OCI-LY7 (cell line): ENCODE data around the gene CHTF8. TPM values are rescaled to one million over a fixed set of nuclear protein-coding genes. Genes with fewer than 3 reads are reported as not detected.

Experiments
- BruUV-seq: library from RNA; stranded (reverse); fragments of 400-500 nt; replicated peaks from 2 replicates; lab custom pipeline; 2021; lab: Mats Ljungman, UMichigan
- CTCF ChIA-PET: fragments of 300-600 bp; sonication (Branson Sonifier 250); formaldehyde crosslinking; loops from one replicate; lab custom pipeline; 2022; ENCODE audit warnings: antibody characterized with exemption; ENCODE audit not compliant: unreplicated experiment; lab: Charles Lee
- POLR2A ChIA-PET: fragments of 300-600 bp; sonication (Branson Sonifier 250); formaldehyde crosslinking; loops from one replicate; lab custom pipeline; 2022; ENCODE audit warnings: antibody characterized with exemption; lab: Charles Lee
- DNase-seq: peaks from one replicate; pipeline ENCODE4 v3.0.0-alpha.2; 2015; ENCODE audit warnings: low spot score
- H2AFZ ChIP-seq: fragments of 200-600 bp; sonication (generic), shearing (Covaris generic); 2 replicates; pipeline ENCODE4 v1.6.1; 2014; ENCODE audit warnings: mild to moderate bottlenecking, antibody characterized with exemption, low read length, moderate library complexity
- H3K27ac ChIP-seq: fragments of 200-600 bp; sonication (generic); 2 replicates; pipeline ENCODE4 v1.5.1; 2014; ENCODE audit warnings: mixed run types, low read depth, mild to moderate bottlenecking, moderate library complexity, low read length, inconsistent platforms; ENCODE audit not compliant: poor library complexity, severe bottlenecking
- H3K36me3 ChIP-seq: fragments of 200-600 bp; sonication (generic); 2 replicates; pipeline ENCODE4 v1.6.1; 2014; ENCODE audit warnings: mild to moderate bottlenecking, antibody characterized with exemption, low read length, moderate library complexity, mixed read lengths; ENCODE audit not compliant: insufficient read depth
- H3K4me1 ChIP-seq: fragments of 200-600 bp; sonication (generic); 2 replicates; pipeline ENCODE4 v1.5.1; 2014; ENCODE audit warnings: mild to moderate bottlenecking, low read length; ENCODE audit not compliant: insufficient read depth, poor library complexity, severe bottlenecking
- H3K4me2 ChIP-seq: fragments of 200-600 bp; sonication (generic); 2 replicates; pipeline ENCODE4 v1.6.1; 2014; ENCODE audit warnings: mild to moderate bottlenecking, low read length
- H3K4me3 ChIP-seq: fragments of 200-600 bp; sonication (generic); 2 replicates; pipeline ENCODE4 v1.5.1; 2014; ENCODE audit warnings: mild to moderate bottlenecking, low read depth, low read length; ENCODE audit not compliant: poor library complexity, severe bottlenecking
- H3K79me2 ChIP-seq: fragments of 200-600 bp; sonication (generic); 2 replicates; pipeline ENCODE4 v1.6.1; 2016; ENCODE audit warnings: low read depth, mild to moderate bottlenecking, low read length, moderate library complexity, mixed read lengths; ENCODE audit not compliant: insufficient read depth
- H3K9me2 ChIP-seq: fragments of 200-600 bp; sonication (generic); 2 replicates; pipeline ENCODE4 v1.6.1; 2016; ENCODE audit warnings: mild to moderate bottlenecking, low read length, mixed read lengths; ENCODE audit not compliant: insufficient read depth
- H3K9me3 ChIP-seq: fragments of 200-600 bp; sonication (generic); 2 replicates; pipeline ENCODE4 v1.6.1; 2014; ENCODE audit warnings: mild to moderate bottlenecking, mixed run types, low read length, mixed read lengths
- H4K20me1 ChIP-seq: fragments of 200-600 bp; sonication (generic); 2 replicates; pipeline ENCODE4 v1.6.1; 2014; ENCODE audit warnings: mild to moderate bottlenecking, antibody characterized with exemption, low read length, moderate library complexity, mixed read lengths; ENCODE audit not compliant: insufficient read depth
- EZH2phosphoT487 ChIP-seq: fragments of 200-600 bp; sonication (generic); IDR thresholded peaks from 2 replicates; pipeline ENCODE4 v1.6.1; 2018; ENCODE audit warnings: low read depth, borderline replicate concordance, mild to moderate bottlenecking, mixed run types, antibody characterized with exemption, low read length, moderate library complexity, mixed read lengths
- intact Hi-C: fragments of 100-400 bp; cut with micrococcal nuclease; formaldehyde crosslinking; loops from one replicate; pipeline ENCODE4 v1.10.0; 2022; ENCODE audit not compliant: unreplicated experiment
- total RNA-seq, 2 experiments: library from RNA; depleted of rRNA in 1 of 2; stranded (reverse); fragments of >200 nt in 1 of 2; shearing (Covaris generic) in 1 of 2; gene quantifications; 2 replicates each; pipeline ENCODE4 v1.2.3, GENCODE V29; 2014 to 2022
- TF ChIP-seq, protein P1 (sequence below): fragments of 200-600 bp; sonication (generic); conservative IDR thresholded peaks from 2 replicates; pipeline ENCODE4 v1.5.1; 2014; ENCODE audit warnings: mild to moderate bottlenecking, antibody characterized with exemption, low read length, moderate library complexity, mixed read lengths

CHTF8 gene
- total RNA-seq, 2 experiments from 2014 or later: 58.8 to 151 TPM

DNA sequence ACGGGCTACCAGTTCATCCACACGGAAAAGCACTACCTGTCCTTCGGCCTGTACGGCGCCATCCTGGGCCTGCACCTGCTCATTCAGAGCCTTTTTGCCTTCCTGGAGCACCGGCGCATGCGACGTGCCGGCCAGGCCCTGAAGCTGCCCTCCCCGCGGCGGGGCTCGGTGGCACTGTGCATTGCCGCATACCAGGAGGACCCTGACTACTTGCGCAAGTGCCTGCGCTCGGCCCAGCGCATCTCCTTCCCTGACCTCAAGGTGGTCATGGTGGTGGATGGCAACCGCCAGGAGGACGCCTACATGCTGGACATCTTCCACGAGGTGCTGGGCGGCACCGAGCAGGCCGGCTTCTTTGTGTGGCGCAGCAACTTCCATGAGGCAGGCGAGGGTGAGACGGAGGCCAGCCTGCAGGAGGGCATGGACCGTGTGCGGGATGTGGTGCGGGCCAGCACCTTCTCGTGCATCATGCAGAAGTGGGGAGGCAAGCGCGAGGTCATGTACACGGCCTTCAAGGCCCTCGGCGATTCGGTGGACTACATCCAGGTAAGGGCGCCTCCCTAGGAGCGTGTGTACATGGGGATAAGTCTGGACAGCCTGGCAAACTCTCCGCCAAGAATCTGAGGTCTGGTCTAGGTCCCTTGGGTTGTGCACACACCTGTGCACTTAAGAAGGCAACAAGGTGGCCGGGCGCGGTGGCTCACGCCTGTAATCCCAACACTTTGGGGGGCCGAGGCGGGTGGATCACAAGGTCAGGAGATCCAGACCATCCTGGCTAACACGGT lies 22.7 kb downstream of the CHTF8 start:
- TF ChIP-seq, protein P1, sequence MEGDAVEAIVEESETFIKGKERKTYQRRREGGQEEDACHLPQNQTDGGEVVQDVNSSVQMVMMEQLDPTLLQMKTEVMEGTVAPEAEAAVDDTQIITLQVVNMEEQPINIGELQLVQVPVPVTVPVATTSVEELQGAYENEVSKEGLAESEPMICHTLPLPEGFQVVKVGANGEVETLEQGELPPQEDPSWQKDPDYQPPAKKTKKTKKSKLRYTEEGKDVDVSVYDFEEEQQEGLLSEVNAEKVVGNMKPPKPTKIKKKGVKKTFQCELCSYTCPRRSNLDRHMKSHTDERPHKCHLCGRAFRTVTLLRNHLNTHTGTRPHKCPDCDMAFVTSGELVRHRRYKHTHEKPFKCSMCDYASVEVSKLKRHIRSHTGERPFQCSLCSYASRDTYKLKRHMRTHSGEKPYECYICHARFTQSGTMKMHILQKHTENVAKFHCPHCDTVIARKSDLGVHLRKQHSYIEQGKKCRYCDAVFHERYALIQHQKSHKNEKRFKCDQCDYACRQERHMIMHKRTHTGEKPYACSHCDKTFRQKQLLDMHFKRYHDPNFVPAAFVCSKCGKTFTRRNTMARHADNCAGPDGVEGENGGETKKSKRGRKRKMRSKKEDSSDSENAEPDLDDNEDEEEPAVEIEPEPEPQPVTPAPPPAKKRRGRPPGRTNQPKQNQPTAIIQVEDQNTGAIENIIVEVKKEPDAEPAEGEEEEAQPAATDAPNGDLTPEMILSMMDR: no peak
- no peak for TF ChIP-seq EZH2phosphoT487
- Histone ChIP-seq H3K27ac (no peak overlapping the region), H3K4me3 (no peak overlapping the region), H3K79me2 (no peaks in the 10 kb centered on the region), H3K9me3 (no peaks in the 10 kb centered on the region), H2AFZ (no peak overlapping the region), H3K4me1 (no peaks in the 10 kb centered on the region), H3K4me2 (no peak overlapping the region), H3K36me3 (no peaks in the 10 kb centered on the region), H4K20me1 (no peaks in the 10 kb centered on the region), H3K9me2 (no peaks in the 10 kb centered on the region)
- CTCF ChIA-PET: no interaction called here
- POLR2A ChIA-PET: no interaction called here
- BruUV-seq: no TSS peak
- no peak for DNase-seq
- intact Hi-C loops: no loop called here

DNA sequence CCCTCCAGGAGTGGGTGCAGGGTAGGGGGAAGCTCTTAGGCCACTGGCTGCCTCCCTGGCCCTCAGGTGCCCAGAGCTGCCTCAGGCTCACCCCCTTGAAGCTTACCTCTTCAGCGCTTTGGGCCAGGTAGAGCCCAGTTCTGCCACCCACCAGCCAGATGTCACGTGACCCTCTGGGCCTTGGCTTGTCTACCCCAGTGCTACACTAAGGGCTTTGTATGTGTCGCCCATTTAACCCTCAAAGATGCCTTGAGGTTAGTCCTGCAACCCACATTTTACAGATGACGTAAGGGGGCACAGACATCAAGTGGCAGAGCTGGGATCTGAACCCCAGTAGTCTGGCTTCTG lies 23.5 kb downstream of the CHTF8 start:
- H3K4me2 ChIP-seq: no peak overlapping the region
- no peak for DNase-seq
- H3K36me3 ChIP-seq: no peaks in the 10 kb centered on the region
- H3K4me1 ChIP-seq: no peaks in the 10 kb centered on the region
- no peak overlapping the region for H3K4me3 ChIP-seq
- H3K9me2 ChIP-seq: no peaks in the 10 kb centered on the region
- POLR2A ChIA-PET: no interaction called here
- CTCF ChIA-PET: no interaction called here
- no peaks in the 10 kb centered on the region for H3K9me3 ChIP-seq
- TF ChIP-seq EZH2phosphoT487: no peak
- TF ChIP-seq, protein P1: no peak
- intact Hi-C loops: no loop called here
- H2AFZ ChIP-seq: no peak overlapping the region
- no TSS peak for BruUV-seq
- H3K27ac ChIP-seq: no peak overlapping the region
- H3K79me2 ChIP-seq: no peaks in the 10 kb centered on the region
- H4K20me1 ChIP-seq: no peaks in the 10 kb centered on the region

DNA sequence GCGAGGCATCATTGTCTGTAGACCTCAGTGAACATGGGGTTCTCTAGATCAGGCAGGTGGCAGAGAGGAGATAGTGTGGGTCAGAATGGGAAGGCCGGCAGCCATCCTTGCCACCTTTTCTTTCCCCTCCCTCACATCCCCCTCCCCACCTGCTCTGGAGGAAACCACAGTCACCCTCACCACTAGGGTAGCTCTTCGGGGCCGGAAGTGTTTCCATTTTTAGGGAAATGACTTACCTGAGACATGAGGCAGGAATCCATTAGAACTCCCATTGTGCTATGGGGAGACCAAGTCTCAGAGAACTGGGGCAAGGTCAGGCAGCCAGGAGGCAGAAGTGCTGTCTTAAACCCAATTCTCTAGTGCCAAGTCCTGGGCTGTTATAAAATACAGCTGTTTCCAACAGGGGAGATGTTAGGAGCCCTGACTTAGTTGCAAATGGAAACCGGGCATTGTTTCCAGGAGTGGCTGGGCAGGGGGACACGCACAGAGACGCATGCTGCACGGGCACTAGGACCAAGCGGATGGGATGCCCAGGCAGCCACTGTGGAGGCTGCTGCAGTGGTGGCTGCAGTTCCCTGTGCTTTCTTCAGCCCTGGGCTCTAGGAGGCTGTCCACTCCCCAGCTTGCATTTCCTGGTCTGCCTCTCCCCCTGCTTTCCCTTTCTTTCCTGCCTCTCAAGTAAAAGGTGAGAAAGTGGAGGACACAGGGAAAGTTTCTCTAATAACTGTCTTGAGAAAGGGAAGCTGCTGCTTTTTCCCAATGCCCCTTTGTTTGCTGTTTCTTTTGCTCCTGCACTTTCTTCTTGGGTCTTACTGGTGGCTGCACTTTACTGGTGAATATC lies 24.1 kb downstream of the CHTF8 start:
- no peaks in the 10 kb centered on the region for H3K9me2 ChIP-seq
- no peaks in the 10 kb centered on the region for H3K79me2 ChIP-seq
- H2AFZ ChIP-seq: no peak overlapping the region
- no TSS peak for BruUV-seq
- no peaks in the 10 kb centered on the region for H3K4me1 ChIP-seq
- H3K27ac ChIP-seq: no peak overlapping the region
- H4K20me1 ChIP-seq: no peaks in the 10 kb centered on the region
- H3K9me3 ChIP-seq: no peaks in the 10 kb centered on the region
- no peaks in the 10 kb centered on the region for H3K36me3 ChIP-seq
- TF ChIP-seq EZH2phosphoT487: no peak
- no peak for DNase-seq
- POLR2A ChIA-PET: no interaction called here
- CTCF ChIA-PET: no interaction called here
- intact Hi-C loops: no loop called here
- H3K4me3 ChIP-seq: no peak overlapping the region
- no peak overlapping the region for H3K4me2 ChIP-seq
